HG02763 (cell line): Measurements from ENCODE around the gene USP24.
A peak's percentile ranks its signal among the peaks of the same experiment; 100 is the strongest.
"Not testable (repeated sequence)": the region's sequence is repeated elsewhere in the genome, so short reads cannot be mapped to it uniquely, and the experiment has no call there.

ENCODE experiments used
- ATAC-seq: cut with Tn5 transposase; IDR thresholded peaks from one replicate; pipeline ENCODE4 v1.9.1; 2021; ENCODE audit warnings: mild to moderate bottlenecking, moderate library complexity; ENCODE audit not compliant: unreplicated experiment

The USP24 gene

DNA sequence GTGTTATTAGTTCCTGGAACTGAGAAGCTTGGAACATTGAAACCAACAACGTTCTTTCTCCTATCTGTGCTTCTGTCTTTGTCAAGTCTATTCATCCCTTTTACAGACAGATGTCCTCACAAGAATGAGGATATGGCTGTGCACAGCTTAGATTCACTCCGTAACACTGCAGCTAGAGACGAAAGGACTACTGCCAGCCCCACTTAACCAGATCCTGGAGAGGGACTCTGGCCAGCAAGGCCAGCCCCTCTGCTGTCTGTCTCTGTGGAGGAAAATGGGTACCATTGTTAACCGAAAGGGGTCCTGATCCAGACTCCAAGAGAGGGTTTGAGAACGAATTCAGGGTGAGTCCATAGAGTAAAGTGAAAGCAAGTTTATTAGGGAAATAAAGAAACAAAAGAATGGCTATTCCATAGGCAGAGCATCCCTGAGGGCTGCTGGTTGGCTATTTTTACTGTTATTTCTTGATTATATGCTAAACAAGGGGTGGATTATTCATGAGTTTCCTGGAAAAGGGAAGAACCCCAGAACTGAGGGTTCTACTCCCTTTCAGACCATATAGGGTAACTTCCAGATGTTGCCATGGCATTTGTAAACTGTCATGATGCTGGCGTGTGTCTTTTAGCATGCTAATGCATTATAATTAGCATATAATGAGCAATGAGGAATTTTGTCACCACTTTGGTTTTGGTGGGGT, 17.4 kb upstream of the USP24 start:
- ATAC-seq, result no peak

DNA sequence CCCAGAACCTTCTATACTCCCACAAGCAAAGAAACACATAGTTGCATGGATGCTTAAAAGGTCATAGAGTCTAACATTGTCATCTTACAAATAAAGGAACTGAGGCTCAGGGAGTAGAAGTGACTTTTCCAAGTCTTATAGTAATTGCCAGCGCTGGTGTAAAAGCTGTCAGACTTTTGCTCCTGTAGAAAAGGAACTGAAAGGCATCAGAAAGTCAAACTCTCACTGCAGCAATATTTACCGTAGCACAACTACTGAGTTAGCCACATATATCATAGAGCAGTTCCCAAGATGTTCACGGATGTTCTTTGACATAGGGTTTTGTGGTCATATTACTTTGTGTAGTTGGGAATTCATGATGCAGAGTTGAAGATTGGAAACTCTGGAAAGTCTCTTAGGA, 16.6 kb upstream of the USP24 start:
- ATAC-seq, result no peak

DNA sequence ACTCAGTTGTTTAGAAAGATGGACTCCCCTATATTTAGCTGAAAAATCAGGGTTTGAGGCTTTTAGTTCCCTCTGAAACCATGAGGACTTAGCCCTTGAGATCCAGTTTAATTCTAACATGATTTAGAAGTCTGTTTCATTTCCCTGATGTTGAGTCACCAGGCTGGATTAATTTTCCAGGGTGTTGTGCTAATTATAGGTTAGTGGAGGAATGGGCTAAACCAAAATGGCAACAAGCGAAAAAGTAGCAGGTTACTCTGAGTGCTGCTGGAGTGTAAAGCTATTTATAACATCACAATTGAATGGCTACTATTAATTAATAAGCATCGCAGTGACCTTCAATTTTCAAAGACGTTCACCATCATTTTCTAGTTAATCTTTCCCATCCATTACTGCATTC, 15.5 kb upstream of the USP24 start:
- no peak for ATAC-seq

DNA sequence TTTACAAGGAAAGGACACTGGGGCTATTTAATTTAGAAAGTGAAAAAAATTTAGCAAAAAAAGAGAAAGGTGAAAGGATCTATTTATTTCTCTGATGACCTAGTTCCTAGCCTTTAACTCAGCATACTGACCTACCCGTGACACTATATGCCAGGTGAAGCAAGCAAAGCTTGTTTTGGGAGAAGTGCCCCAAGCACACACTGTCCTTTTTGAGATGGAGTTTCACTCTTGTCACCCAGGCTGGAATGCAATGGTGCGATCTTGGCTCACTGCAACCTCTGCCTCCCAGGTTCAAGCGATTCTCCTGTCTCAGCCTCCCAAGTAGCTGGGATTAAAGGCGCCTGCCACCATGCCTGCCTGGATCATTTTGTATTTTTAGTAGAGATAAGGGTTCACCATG, 14.6 kb upstream of the USP24 start:
- not testable (repeated sequence) for ATAC-seq

DNA sequence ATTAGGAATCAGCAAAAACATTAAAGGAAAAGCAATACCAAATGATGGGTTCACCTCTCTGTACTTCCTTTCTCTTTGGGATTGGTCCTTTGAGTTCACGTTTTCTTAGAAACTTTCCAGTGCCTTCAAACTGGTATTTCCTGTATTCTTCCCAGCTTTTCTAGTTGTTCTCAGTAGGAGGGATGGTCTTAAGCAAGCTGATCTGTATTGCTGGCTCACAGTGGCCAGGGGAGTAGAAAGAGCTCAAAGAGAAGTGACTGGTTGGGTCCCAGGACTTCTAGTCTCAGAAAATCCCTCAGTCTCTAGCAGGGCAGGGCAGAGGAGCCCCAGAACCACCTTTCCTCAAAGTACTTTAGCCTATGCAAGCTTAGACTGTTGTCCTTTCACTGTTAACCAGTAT, 10.1 kb upstream of the USP24 start:
- no peak for ATAC-seq

DNA sequence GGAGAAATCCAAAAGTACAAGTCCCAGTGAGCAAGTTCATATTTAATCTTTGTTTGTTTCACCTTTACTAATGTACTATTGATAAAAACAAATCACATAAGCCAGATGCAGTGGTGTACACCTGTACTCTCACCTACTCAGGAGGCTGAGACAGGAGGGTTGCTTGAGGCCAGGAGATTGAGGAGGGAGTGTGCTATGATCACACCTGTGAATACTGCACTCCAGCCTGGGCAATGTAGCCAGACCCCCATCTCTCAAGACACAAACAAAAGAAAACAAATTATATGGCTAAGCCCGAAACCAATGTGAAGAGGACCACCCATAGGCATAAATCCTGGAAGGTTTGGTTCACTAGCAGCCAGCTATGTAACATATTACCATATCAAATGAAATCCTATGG, 9.6 kb upstream of the USP24 start:
- ATAC-seq, result no peak

DNA sequence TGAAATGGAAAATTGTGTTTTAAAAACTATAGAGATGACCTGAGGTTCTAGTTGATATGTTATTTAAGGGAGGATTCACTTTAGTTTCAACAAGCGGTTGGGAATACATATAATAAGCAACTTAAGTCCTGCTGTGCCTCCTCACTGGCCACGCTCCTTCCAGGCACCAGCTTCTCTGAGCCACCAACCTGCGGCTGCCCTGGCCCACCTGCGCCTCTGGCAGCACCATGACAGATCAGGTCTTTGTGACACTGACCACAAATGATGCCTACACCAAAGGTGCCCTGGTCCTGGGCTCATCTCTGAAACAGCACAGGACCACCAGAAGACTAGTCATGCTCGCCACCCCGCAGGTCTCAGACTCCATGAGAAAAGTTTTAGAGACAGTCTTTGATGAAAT, 7.0 kb upstream of the USP24 start:
- ATAC-seq, result no peak

DNA sequence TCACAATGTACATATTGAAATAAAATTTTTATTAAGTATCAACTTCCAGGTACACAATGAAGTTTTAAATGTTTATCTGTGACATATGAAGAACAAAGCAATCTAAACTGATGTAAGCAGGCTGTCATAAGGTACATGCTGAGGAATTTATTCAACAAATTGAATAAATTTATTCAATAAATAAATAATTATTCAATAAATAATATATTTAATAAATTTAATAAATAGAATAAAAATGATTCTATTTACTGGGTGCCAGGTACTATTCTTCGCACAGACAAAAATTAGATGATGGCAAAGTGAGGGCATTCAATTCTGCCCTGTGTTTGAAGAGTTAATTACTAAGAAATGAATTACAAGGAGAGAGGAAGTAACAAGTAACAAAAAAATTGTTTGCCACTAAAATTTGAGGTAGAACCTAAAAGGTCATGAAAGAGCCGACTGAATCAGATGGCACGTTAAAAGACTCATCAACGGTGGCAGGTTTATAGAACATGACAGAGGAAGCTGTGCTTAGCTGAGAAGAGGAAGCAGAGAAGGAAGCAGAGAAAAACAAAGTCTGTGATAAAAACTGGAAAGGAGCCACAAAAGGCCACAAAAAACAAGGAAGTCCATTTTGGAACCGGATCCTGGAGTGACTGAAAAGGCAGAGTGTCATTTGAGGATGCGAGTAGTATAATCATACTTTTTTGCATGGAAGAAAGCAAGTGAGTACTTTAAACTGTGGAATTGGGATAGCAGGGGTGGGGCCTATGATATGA, 2.2 kb upstream of the USP24 start:
- ATAC-seq, result no peak

DNA sequence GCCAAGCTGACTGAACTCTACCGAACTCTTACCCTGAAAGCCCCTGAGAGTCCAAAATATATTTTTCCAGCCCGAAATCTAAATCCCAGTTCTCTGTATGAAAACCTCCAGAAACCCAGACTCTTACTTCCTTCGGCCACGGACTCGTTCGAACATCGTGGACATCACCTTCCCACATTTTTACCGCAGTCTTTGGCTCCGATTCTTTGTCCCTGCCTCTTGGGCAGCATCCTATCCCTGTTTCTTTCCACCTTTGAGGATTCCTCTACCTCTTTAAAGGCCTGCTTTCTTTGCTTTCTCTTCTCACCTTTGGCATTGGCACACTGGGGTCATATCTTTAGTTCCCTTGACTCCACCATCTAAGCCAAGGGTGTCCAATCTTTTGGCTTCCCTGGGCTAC, 932 bp upstream of the USP24 start:
- ATAC-seq, result no peak

DNA sequence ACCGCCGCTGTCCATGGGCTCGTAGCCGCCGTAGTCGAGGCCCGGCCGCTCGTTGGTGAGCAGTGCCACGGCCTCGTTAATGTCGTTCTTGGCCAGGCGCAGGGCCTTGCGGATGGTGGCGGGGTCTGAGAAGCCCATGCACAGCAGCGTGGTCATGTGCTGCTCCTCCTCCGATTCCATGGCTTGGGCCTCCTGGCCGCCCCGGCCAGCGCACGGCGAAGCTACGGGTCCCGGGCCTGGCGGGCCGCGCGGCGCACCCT, 300 bp downstream of the USP24 start:
- peak; percentile 10 for ATAC-seq

DNA sequence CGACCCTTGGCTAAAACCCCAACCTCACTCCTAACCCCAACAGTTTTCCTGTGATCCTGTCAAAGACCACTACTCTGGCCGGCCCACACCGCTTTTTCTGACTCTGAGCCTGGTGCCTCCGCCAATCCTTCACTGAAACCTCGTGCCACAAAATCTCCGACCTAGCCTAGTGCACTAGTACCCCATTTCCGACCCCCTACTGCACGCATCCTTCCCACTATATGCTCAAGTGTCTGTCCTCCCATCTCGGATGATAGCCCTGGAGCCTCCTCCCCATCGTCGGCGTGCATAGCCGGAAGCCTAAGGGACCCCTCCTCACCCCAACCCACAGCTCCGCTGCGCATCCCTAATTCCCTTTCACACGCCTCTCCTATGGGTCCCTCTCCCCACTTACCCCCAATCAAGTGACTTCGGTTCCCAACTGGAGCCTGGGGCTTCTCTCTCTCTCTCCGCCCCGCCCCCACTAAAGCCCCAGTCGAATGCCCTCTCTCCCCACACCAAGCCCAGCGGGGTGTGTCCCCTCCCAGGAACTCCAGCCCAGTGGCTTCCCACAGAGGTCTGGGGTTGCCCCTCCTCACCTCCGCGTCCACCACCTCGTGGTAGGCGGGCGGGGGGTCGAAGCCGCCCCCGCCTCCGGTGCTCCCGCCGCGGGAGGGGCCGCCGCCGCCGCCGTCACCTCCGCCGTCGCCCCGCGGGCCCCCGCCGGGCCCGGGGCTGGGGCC, 791 bp downstream of the USP24 start:
- ATAC-seq, result peak; percentile 8

DNA sequence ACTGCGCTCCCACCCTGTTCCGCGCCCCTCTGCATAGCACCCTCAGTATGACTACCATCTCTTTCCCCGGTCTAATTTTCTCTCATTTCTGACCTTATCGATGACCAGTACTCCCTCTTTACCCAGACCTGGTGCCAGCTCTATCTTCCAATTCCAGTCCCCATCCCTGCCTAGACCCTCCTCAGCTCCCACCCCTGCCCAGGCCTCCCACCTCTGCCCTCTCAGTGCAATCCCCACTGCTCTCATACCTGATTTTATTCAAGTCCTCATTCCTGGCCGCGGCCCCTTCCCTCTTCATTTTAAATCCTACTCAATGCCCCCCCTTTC, 1.3 kb downstream of the USP24 start:
- ATAC-seq, result no peak

DNA sequence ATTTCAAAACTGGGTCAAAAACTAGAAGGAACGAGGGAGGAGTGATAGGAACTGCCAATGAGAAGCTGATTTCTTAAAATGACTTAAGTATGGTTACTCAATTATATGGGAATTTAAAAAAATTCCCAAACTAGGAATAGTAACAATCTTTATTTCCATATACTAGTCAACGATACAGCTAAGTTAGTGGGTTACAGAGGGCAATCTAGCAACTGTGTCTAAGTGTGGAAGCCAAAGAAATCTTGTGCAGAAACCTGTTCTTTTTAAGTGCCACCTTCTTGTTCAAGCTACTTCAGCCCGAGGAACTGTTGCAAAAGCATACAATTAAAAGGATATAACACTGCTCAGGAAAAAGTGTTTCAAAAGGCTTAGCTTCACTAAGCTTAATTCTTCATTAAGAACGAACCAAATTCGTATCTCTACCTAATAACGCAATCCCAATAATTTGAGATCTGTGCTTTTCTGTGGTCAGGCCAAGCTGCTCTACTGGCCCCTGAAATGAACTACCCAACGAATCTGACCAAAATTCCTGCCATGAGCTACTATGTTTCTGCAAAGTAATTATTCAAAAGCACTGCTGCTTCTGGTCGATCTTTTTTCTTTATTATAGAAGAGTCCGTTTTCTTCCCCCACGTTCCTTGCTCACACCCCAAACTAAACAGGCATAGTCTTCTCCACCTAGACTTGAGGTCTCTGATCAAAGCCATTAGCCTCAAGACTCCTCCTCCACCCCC, 1.8 kb downstream of the USP24 start:
- no peak for ATAC-seq

DNA sequence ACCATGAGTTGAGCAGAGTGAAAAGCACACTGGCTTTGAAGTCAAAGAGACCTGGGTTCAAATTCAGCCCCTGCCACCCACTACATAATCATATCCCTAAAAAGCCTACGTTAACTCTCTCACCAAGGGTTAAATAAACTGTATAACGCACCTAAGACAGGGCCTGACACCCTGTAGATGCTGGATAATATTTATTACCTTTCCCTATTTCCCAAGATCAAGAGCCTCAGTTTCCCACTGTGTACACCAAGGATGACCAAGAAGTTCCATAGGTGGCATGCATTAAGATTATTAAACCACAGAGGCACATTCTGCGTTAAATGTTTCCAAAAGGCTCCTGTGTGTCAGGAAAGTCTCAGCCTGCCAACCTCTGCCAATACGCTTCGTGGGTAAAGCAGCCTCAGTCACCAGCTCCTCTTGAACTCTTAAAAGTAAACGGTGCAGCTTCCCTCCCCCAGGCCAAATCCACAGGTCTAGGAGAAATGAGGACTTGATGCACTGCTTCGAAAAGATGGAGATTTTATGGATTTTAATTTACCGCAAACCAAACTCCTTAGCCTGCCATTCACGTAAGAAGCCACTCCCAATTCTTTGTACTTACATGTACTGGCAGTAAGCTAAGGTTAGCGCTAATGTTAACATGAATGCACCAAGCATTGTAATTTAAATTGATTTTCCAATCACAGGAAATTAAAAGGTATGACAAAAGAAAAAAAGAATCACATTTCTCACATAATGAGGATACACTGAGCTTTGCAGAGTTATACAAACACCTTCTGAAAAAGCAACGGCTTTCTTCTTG, 2.6 kb downstream of the USP24 start:
- no peak for ATAC-seq

DNA sequence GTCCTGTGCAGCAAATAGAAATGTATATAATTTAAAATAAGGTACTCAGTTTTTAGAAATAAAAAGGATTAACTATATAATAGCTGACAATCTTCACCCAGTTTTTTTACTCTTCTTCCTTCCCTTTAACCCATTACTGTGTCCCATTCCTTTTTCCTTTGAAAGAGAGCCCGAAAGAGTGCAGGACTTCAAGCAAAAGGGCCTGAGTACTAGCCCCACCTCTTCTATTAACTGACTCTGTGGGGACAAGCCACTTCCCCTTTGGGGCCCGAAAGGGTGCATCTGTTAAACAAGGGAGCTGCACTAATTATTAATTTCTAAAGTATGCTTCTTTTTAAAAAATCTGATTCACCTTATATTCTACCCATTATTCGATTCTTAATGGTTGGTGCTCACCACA, 3.3 kb downstream of the USP24 start:
- no peak for ATAC-seq

DNA sequence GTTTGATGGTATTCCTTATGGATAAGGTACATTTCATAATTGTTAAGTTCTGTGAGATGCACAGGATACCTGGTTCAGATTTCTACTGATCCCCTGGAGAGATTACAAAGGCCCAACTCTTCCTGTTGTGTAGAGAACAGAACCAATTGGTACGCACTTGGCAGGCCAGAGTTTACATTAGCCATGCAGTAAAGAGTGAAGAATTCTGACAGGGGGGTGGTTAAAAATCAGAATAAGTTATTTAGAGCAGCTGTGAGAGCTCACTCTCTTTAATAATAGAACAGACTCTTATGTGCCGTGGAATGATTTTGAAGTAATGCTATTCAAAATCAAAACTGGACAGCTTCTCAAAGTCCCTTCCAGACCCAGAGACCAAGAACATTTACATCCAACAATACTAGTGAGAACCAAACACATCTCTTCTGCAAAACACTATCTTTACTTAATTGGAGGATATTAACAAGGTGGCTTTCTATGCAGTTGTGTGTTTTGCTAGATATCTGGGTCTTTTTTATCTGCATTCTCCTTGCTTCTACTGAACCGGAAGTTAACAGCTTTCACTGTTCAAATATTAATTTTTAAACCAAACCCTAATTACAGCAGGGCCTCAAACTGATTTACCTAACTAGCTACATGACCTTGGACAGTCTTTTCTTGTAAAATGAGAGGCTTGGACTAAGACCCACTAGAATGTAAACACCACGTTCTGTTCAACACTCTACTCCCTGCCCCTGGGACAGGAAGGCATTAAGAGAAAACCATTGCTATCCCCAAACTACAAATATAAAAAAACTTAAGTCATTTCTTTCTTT, 4.0 kb downstream of the USP24 start:
- ATAC-seq, result no peak

DNA sequence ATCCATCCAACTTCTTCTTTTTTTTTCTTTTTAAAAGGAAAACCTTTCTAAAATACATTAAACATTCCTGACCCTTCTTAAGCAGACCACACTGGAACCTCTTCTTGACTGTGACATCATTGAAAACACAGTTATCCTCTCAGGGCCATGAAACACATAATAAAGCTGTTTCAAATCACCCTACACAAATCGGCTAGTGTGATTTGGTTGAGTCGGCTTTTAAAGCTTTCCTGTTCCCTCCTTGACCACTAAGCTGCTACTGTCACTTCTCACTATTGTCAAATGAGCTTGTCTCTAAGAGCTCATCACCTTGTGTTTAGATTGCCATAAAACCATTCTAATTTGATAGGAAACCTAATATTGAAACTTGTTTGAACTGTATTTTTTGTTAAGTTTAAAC, 5.9 kb downstream of the USP24 start:
- no peak for ATAC-seq

DNA sequence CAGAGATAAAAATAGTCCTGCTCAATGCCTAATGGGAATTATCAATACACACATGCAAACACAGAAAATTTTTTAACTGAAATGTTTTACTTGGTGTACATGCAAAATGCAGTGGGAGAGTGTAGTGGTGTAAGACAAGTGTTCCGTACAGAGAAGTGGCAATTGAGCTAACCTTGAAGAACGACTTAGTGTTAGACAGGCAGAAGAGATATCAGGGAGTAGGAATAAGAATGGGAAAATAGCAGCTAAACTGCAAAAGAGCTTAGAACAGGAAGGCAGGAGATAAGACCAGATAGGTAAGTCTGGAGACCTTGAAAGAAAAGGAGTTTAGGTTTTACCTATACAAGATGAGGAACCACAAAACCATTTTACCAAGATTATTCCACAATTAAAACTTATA, 9.0 kb downstream of the USP24 start:
- ATAC-seq, result no peak

DNA sequence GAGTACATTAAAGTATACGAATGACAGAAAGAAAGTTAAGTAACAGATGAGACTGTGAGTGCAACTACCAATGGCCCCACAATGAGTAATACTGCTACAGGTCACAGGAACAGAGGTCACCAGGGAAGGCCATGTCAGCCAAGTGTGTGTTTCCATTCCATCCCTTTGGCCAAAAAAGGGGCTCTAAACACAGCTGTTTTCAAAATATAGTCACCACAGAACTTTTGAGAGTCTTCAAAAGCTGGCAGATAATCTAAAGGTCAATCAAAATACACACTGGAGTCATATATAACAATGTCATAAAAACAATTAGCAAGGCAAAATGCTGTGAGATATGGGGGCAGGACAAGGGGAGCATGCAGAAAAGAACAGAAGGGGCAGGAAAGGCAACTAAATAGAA, 10.2 kb downstream of the USP24 start:
- peak; percentile 77 for ATAC-seq

DNA sequence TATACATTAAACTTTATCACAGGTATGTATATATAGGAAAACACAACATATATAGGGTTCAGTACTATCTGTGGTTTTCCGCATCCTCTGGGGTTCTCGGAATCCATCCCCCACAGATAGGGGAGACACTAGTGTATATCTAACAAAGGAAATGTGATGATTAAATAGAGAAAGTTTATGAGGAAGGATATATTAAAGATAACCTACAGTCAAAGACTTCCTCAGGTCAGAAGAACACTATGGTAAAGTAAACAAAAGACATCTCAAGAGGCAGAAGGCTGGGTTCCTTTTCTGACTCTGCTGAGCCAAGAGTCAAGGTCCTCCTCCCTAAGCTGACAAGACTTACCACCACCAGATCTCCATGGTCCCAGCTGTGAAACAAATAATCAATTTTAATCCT, 12.1 kb downstream of the USP24 start:
- ATAC-seq, result no peak
